ENCODE results near the gene GGPS1.
"Not testable (repeated sequence)": the region's sequence is repeated elsewhere in the genome, so short reads cannot be mapped to it uniquely, and the experiment has no call there.

Gene GGPS1

DNA sequence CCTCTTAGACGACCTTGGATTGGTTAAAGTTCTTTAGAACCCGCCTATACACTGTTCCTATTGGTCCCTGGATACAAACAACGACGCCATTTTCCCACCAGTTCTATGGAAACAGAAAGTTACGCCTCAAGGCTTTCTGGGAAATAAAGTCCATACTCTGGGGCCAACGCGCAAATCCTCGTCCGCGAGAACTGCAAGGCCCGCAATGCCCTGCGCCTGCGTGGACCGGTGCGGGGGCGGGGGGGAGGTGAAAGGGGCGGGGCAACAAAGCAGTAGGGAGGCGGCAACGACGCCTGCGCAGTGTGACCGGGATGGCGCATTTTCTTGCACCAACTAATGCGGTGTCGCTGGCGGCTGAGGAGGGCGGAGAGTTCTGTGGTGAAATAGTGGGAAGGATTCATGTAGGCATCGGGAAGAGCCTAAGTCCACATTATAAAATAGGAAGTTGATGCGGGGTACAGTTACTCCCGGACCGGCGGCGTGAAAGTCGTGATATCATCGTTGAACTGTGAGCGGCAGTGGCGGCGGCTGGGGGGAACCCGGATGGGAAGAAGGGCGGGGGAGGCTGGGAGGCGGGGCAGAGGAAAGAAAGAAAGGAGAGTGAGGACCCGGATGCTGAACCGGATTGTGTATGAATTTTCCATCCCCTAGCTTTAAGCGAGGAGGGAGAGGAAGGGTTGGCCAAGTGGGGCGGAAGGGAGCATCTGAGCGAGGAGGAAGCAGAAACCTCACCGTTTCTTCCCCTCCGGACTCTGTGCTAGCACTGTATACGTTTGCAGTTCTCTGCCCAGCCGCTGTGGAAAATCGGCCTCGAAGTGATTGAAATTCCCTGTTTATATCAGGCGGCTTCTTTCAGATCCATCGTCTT lies at the start of gene GGPS1:
TSS of gene GGPS1 (plus strand) at position 300 of the 868 bp plus-strand sequence. CDS start 6,695 bp downstream, outside the sequence.
- DNase-seq (ENCODE audit: low read depth in 2 of 2) = peak; percentile 97 to 99

DNA sequence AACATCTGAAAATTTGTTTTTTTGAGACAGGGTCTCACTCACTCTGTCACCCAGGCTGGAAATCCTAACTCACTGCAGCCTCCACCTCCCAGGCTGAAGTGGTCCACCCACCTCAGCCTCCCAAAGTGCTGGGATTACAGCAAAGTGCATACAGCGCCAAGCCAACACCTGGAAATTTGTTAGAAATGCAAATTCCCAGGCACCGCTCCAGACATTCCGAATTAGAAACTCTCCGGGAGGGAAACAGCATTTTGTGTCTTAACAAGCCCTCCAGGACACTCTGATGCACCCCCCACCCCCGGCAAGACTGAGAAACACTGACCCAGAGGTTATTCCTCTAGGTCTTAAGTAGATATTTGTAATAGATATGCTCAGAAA lies 49.5 kb upstream of the GGPS1 start:
- DNase-seq (ENCODE audit: low read depth in 2 of 2) = no peak

- DNase-seq (ENCODE audit: low read depth in 2 of 2) = no peak
Observed at GRCh38 chr1:235279694-235280093, 48.7 kb upstream of the GGPS1 start.

DNA sequence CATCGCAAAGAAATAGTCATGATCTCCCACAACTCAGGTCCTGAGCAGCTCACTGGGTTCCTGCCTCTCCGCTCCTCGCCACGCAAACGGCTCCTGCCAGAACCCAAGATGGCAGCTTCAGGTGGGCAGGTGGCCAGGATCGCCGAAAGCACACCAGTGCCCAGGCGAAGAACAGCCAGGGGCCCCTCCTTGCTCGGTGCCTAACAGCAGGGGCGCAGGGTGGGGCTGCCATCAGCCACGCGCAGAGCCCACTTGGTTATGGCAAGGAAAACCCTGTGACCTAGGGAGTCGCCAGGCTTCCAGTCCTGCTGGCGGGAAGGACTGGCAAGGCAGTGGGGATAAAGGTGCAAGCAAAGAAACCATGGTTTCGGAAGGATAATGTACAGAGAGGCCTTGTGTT lies 47.9 kb upstream of the GGPS1 start:
- no peak for DNase-seq (ENCODE audit: low read depth in 2 of 2)

DNA sequence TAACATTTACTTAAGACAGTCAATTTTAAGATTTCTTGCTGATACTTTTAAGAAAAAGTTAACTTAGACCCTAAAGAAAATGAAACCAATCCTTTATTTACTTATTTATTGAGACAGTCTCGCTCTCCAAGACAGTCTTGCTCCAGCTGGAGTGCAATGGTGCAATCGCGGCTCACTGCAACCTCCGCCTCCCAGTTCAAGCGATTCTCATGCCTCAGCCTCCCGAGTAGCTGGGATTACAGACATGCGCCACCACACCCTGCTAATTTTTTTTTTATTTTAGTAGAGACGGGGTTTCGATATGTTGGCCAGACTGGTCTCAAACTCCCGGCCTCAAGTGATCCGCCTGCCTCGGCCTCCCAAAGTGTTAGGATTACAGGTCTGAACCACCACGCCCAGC lies 44.7 kb upstream of the GGPS1 start:
- DNase-seq (ENCODE audit: low read depth in 2 of 2) = not testable (repeated sequence)

GRCh38 chr1:235284231-235284769 lies 44.1 kb upstream of the GGPS1 start:
- no peak for DNase-seq (ENCODE audit: low read depth in 2 of 2)

GRCh38 chr1:235286667-235287066 lies 41.7 kb upstream of the GGPS1 start:
- DNase-seq (ENCODE audit: low read depth in 2 of 2) = no peak

- no peak for DNase-seq (ENCODE audit: low read depth in 2 of 2)
Observed at GRCh38 chr1:235287208-235287882, 41.0 kb upstream of the GGPS1 start.

GRCh38 chr1:235289859-235290739 lies 38.3 kb upstream of the GGPS1 start:
- DNase-seq (ENCODE audit: low read depth in 2 of 2) = no peak

GRCh38 chr1:235290740-235291502 lies 37.4 kb upstream of the GGPS1 start:
- DNase-seq (ENCODE audit: low read depth in 2 of 2) = no peak

DNA sequence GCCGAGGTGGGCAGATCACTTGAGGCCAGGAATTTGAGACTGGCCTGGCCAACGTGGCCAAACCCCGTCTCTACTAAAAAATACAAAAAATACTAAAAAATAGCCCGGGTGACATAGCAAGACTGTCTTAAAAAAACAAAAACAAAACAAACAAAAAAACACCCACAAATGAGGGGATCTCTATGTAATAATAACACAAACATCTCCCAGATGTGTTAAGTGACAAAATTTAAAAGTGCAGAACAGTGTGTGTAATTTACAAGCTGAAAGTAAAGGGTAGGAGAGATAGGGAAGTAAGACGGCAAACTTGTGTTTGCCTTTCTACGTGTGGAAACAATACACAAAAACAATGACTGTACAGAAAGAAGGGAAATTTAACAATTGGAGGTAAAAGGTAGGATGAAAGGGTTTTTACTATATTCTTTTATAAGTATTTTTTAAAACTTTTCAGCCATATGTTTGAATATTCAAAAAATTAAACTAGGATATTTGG lies 36.7 kb upstream of the GGPS1 start:
- no peak for DNase-seq (ENCODE audit: low read depth in 2 of 2)

DNA sequence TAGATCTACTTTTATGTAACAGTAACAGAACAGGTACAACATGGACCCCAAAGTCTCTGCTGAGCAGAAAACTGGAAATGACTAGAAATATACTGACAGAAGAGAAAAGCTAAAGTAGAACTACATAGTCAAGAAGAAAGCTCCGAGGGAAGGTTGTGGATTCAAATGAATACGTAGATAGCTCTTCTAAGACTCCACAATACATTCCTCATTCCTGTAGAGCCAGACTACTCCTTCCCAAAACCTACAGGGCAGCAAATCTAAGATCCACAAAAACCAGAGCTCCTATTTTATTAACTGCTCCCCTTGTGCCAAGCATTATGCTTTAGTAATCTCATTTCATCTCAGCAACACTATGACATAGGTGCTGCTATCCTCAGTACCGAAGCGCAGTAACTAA lies 35.6 kb upstream of the GGPS1 start:
- DNase-seq (ENCODE audit: low read depth in 2 of 2) = no peak

DNA sequence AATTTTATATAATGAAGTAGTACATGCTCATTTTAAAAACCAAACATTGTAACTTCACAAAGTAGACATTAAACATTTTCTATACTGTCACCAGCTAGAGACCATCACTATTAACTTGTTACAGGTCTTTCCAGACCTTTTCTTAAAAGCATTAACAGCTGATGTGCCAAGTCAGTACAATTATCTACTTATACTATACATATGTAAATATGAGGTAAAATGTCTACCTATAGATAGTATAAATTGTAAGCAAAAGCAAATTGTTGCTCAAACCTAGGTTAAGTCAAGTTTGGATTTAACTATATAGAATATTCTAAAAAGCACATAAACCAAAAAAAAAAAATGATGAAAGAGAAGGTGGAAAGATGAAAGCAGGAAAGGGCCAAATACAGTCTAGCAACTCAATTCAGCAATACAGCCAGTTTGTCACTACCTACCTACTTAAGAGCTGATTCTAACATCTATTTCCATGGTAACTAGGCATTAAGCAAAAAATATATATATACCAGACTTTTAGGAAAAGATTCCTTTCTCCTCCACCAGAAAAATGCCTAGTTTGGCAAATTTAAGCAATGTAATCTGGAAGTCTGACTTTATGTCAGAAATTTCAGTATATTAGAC lies 34.9 kb upstream of the GGPS1 start:
- no peak for DNase-seq (ENCODE audit: low read depth in 2 of 2)

DNA sequence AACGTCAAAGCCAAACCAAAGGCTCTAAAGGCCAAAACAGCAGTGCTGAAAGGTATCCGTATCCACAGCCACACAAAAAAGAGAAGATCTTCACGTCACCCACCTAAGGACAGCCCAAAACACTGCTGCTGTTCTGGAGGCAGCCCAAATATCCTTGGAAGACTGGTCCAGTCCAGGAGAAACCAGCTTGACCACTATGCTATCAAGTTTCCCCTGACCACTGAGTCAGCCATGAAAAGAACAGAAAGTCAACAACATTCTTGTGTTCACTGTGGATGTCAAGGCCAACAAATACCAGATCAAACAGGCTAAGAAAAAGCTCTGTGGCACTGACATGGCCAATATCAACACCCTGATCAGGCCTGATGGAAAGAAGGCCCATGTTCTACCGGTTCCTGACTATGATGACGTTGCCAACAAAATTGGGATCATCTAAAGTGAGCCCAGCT lies 32.4 kb upstream of the GGPS1 start:
- DNase-seq (ENCODE audit: low read depth in 2 of 2) = no peak

DNA sequence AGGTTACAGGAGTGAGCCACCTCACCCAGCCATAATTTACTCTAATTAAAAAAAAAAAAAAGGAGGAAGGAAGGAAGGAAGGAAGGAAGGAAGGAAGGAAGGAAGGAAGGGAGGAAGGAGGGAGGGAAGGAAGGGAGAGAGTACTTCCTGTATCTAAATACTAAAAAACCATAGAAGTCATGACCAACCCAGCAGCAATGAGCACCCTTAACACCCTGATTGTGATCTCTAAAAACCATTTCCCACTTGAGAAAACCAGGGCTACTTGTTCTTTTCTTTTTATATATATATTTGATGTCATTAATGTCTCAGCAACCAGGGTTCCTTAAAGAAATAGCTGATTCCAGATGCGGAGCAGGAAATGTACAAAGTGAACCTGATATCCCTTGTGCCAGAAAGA lies 31.6 kb upstream of the GGPS1 start:
- DNase-seq (ENCODE audit: low read depth in 2 of 2) = no peak

DNA sequence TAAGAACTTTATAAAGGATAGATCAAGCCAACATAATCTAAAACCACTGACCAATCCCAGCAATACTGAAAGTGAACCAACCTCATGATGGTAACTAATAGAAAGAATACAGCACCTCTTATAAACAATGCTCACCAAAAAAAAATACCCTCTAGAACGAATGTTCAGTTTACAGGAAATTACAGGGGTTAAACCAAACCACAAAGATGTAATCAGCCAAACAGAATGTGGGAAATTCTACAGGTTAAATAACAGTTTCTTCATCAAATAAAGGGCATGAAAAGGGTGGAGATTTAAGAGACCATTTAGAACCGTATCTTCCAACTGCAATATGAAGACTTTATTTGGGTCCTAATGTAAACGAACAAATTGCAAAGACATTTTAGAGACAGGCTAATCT lies 30.8 kb upstream of the GGPS1 start:
- no peak for DNase-seq (ENCODE audit: low read depth in 2 of 2)

GRCh38 chr1:235298758-235299157 lies 29.6 kb upstream of the GGPS1 start:
- DNase-seq (ENCODE audit: low read depth in 2 of 2) = no peak

- DNase-seq (ENCODE audit: low read depth in 2 of 2) = no peak
Observed at GRCh38 chr1:235299169-235299858, 29.1 kb upstream of the GGPS1 start.

DNA sequence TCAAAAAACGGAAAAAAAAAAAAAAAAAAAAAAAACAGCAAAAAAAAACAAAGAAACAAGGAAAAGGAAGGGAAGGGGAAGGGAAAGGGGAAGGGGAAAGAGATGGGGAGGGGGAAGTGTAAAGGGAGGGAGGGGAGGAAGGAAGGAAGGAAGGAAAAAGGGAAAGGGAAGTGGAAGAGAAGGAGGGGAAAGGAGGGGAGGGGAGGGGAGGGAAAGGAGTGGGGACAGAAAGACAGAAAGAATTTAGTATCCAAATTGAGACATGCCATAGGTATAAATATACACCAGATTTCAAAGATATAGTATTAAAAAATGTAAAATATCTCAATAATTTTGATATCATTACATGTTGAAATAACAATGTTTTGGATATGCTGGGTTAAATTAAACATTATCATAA lies 26.2 kb upstream of the GGPS1 start:
- DNase-seq (ENCODE audit: low read depth in 2 of 2) = no peak
